Measurements from ENCODE around the gene SEMA3A. TPM values are rescaled to one million over a fixed set of nuclear protein-coding genes. Genes with fewer than 3 reads are reported as not detected.

Gene SEMA3A
- total RNA-seq, 2 experiments from 2014 or later = 3.2 to 3.3 TPM

DNA sequence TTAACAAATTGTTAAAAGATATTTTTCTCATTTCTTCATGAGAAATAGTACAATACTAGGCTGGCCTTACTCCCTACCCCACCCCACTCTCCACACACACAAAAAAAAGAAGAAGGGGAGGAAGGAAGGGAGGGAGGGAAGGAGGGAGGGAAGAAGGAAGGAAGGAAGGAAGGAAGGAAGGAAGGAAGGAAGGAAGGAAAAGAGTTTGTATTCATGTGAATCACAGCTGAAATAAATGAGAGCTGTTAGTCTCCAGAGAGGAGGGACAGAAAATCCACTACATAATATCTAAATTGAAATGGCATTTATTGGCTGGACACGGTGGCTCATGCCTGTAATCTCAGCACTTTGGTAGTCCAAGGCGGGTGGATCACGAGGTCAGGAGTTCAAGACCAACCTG lies 57.8 kb downstream of the SEMA3A start:
- Mint-ChIP-seq H3K27ac (no peak overlapping the region), H3K4me3 (no peak overlapping the region), H3K4me1 (no peaks in the 10 kb centered on the region), H3K36me3 (peaks cover 3% of the 10 kb centered on the region), H3K9me3 (no peaks in the 10 kb centered on the region), H3K27me3 (no peaks in the 10 kb centered on the region)
- no peak for ATAC-seq (ENCODE audit: low read depth)
- POLR2A ChIA-PET = no interaction called here
- DNase-seq = no peak

GRCh38 chr7:84136336-84136735 lies 58.3 kb downstream of the SEMA3A start:
- ATAC-seq (ENCODE audit: low read depth) (no peak), DNase-seq (no peak)
- Mint-ChIP-seq H3K36me3 (peaks cover 3% of the 10 kb centered on the region), H3K27me3 (no peaks in the 10 kb centered on the region), H3K4me1 (no peaks in the 10 kb centered on the region), H3K4me3 (no peak overlapping the region), H3K27ac (no peak overlapping the region), H3K9me3 (no peaks in the 10 kb centered on the region)
- POLR2A ChIA-PET = no interaction called here

GRCh38 chr7:84134169-84134568 lies 60.4 kb downstream of the SEMA3A start:
- no peaks in the 10 kb centered on the region for H3K4me1 Mint-ChIP-seq
- ATAC-seq (ENCODE audit: low read depth) = no peak
- peaks cover 3% of the 10 kb centered on the region for H3K36me3 Mint-ChIP-seq
- no peaks in the 10 kb centered on the region for H3K9me3 Mint-ChIP-seq
- no peaks in the 10 kb centered on the region for H3K27me3 Mint-ChIP-seq
- H3K27ac Mint-ChIP-seq = no peak overlapping the region
- POLR2A ChIA-PET = no interaction called here
- no peak for DNase-seq
- no peak overlapping the region for H3K4me3 Mint-ChIP-seq

DNA sequence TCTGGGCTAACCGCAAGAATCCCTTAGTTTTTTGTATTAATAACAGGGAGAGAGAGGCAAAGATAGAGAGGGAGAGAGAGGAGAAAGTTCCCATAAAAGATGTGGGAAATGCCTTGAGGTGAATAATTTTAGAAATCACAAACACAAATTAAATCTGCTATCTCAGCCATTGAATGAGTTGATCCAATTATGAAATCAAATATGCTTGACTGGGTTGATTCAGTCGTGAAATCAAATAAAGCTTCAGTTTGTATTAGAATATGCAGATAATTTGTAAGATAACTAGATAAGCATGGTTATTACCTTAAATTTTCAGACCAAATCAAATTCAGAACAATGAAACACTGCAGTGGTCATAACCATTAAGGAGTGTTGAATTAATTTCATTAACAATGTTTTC lies 68.9 kb downstream of the SEMA3A start:
- no peak for ATAC-seq (ENCODE audit: low read depth)
- Mint-ChIP-seq H3K27me3 (no peaks in the 10 kb centered on the region), H3K4me3 (no peak overlapping the region)

DNA sequence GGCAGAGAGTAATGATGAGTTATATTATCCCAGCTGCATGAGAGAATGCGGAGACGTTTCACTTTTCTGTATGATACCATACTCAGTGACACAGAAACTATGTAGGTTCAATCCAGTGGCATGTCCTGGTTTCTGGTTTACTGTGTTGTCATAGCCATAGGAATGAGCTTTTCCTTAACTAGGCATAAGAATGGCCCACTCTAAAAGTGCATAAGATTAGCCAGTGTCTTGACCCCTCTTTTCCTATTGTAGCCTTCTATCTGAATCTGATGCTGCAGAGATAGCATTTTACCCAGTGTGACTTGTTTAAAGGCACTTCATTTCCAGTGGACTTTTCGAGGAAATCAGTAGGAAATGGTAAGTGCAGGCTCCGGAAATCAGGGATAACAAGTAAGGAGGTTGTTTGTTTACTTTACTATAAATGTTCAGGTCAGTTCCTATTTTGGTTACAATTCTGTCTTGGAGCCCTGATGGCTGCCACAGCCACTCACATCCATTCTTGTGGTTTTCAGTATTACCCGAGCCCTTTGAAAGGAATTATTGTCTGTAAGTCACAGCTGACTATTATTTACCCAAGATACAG lies 70.5 kb downstream of the SEMA3A start:
- no peak overlapping the region for H3K27ac Mint-ChIP-seq
- DNase-seq (no peak), ATAC-seq (ENCODE audit: low read depth) (no peak)
- H3K36me3 Mint-ChIP-seq = no peaks in the 10 kb centered on the region
- no peaks in the 10 kb centered on the region for H3K9me3 Mint-ChIP-seq
- POLR2A ChIA-PET = no interaction called here
- no peaks in the 10 kb centered on the region for H3K27me3 Mint-ChIP-seq
- H3K4me3 Mint-ChIP-seq = no peak overlapping the region
- peaks cover 5% of the 10 kb centered on the region for H3K4me1 Mint-ChIP-seq

More for the DNA sequence above, 68.9 kb downstream of the SEMA3A start:
- Mint-ChIP-seq H3K4me1 (peaks cover 5% of the 10 kb centered on the region), H3K9me3 (no peaks in the 10 kb centered on the region), H3K27ac (no peak overlapping the region), H3K36me3 (peaks cover 2% of the 10 kb centered on the region)
- no peak for DNase-seq
- POLR2A ChIA-PET = no interaction called here

DNA sequence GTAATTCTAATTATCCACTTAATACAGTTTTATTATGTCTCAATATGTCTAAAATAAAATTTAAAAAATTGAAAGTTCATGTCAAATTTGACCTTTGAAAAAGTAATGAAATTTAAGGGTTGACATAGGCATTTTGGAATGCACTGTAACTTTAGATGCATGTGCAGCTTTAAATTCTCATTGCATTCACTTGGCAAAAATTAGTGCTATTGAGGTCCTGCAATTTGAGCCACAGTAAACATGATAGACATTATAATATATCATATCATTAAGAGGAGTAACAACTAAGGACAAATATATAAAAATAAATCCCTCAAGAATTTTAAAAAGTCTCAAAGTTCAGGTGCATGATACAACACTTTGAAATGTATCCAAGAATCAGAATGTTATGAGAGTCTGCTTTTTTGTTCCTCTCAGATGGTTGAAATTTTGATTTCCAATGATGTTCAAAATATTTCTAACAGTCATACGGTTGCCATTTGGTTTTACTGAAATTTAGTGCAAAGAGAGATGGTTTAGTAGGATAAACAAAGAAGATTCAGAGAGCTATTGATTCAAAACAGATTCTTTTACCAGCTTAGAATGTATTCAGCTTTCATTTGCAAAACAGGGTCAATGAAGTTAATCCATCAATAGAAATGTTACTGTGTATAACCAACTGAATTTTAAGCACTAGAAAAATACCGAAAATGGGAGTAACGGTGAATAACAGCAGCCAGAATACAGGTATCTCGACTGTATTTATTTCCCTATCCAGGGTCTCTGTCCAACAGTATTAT lies 71.8 kb downstream of the SEMA3A start:
- Mint-ChIP-seq H3K4me3 (no peak overlapping the region), H3K27me3 (no peaks in the 10 kb centered on the region), H3K9me3 (no peaks in the 10 kb centered on the region), H3K36me3 (no peaks in the 10 kb centered on the region), H3K4me1 (peaks cover 5% of the 10 kb centered on the region), H3K27ac (no peak overlapping the region)
- POLR2A ChIA-PET = no interaction called here
- ATAC-seq (ENCODE audit: low read depth) (no peak), DNase-seq (no peak)

GRCh38 chr7:84117304-84117703 lies 77.3 kb downstream of the SEMA3A start:
- no peaks in the 10 kb centered on the region for H3K4me1 Mint-ChIP-seq
- POLR2A ChIA-PET = no interaction called here
- H3K27ac Mint-ChIP-seq = no peak overlapping the region
- H3K36me3 Mint-ChIP-seq = no peaks in the 10 kb centered on the region
- H3K4me3 Mint-ChIP-seq = no peak overlapping the region
- no peaks in the 10 kb centered on the region for H3K9me3 Mint-ChIP-seq
- no peaks in the 10 kb centered on the region for H3K27me3 Mint-ChIP-seq
- DNase-seq (no peak), ATAC-seq (ENCODE audit: low read depth) (no peak)

GRCh38 chr7:84113906-84114850 lies 80.4 kb downstream of the SEMA3A start:
- Mint-ChIP-seq H3K36me3 (no peaks in the 10 kb centered on the region), H3K27me3 (no peaks in the 10 kb centered on the region), H3K27ac (no peak overlapping the region), H3K4me3 (no peak overlapping the region), H3K4me1 (peaks cover 1% of the 10 kb centered on the region), H3K9me3 (no peaks in the 10 kb centered on the region)
- DNase-seq (no peak), ATAC-seq (ENCODE audit: low read depth) (no peak)
- POLR2A ChIA-PET = no interaction called here

- POLR2A ChIA-PET = no interaction called here
- peaks cover 3% of the 10 kb centered on the region for H3K4me1 Mint-ChIP-seq
- no peaks in the 10 kb centered on the region for H3K27me3 Mint-ChIP-seq
- ATAC-seq (ENCODE audit: low read depth) = no peak
- H3K27ac Mint-ChIP-seq = no peak overlapping the region
- no peaks in the 10 kb centered on the region for H3K9me3 Mint-ChIP-seq
- no peak for DNase-seq
- H3K36me3 Mint-ChIP-seq = no peaks in the 10 kb centered on the region
- no peak overlapping the region for H3K4me3 Mint-ChIP-seq
These were observed 81.3 kb downstream of the SEMA3A start for GRCh38 chr7:84113286-84113685.

GRCh38 chr7:84112771-84113170 lies 81.8 kb downstream of the SEMA3A start:
- Mint-ChIP-seq H3K36me3 (peaks cover 1% of the 10 kb centered on the region), H3K27me3 (no peaks in the 10 kb centered on the region), H3K27ac (no peak overlapping the region), H3K4me3 (no peak overlapping the region), H3K9me3 (no peaks in the 10 kb centered on the region), H3K4me1 (peaks cover 3% of the 10 kb centered on the region)
- ATAC-seq (ENCODE audit: low read depth) (no peak), DNase-seq (no peak)
- POLR2A ChIA-PET = no interaction called here

GRCh38 chr7:84111842-84112241 lies 82.7 kb downstream of the SEMA3A start:
- ATAC-seq (ENCODE audit: low read depth) (no peak), DNase-seq (no peak)
- peaks cover 1% of the 10 kb centered on the region for H3K36me3 Mint-ChIP-seq
- H3K4me1 Mint-ChIP-seq = peaks cover 3% of the 10 kb centered on the region
- H3K27ac Mint-ChIP-seq = no peak overlapping the region
- peaks cover 1% of the 10 kb centered on the region for H3K9me3 Mint-ChIP-seq
- H3K4me3 Mint-ChIP-seq = no peak overlapping the region
- no peaks in the 10 kb centered on the region for H3K27me3 Mint-ChIP-seq
- POLR2A ChIA-PET = no interaction called here

GRCh38 chr7:84110400-84110799 lies 84.2 kb downstream of the SEMA3A start:
- Mint-ChIP-seq H3K27ac (no peak overlapping the region), H3K4me3 (no peak overlapping the region)
- ATAC-seq (ENCODE audit: low read depth) = no peak

DNA sequence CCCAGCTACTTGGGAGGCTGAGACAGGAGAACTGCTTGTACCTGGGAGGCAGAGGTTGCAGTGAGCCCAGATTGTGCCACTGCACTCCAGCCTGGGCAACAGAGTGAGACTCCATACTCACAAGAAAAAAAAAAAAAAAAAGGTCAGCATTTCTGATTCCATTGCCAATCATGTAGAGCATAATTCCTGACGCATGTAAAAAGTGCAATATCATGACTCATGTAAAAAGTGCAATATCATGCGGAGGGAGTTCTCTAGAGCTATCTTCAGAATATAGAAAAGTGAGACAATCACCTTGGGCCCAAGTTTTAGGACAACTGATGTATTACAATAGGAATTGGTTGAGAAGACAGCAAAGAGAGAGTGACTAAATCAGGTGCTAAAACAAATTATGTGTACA lies 85.8 kb downstream of the SEMA3A start:
- Mint-ChIP-seq H3K9me3 (peaks cover 1% of the 10 kb centered on the region), H3K36me3 (peaks cover 1% of the 10 kb centered on the region), H3K4me1 (peaks cover 3% of the 10 kb centered on the region), H3K27me3 (no peaks in the 10 kb centered on the region), H3K4me3 (no peak overlapping the region), H3K27ac (no peak overlapping the region)
- ATAC-seq (ENCODE audit: low read depth) = no peak
- no peak for DNase-seq
- POLR2A ChIA-PET = no interaction called here

More at GRCh38 chr7:84110400-84110799, 84.2 kb downstream of the SEMA3A start:
- no peak for DNase-seq
- peaks cover 1% of the 10 kb centered on the region for H3K9me3 Mint-ChIP-seq
- H3K4me1 Mint-ChIP-seq = peaks cover 3% of the 10 kb centered on the region
- POLR2A ChIA-PET = no interaction called here
- peaks cover 1% of the 10 kb centered on the region for H3K36me3 Mint-ChIP-seq
- no peaks in the 10 kb centered on the region for H3K27me3 Mint-ChIP-seq
